AG04449 (cell line): ENCODE measurements around the gene ERCC2.

Experiments
- CTCF ChIA-PET: fragments of 350-600 bp; formaldehyde crosslinking; extraction: SDS; loops from one replicate; lab custom pipeline; 2021; ENCODE audit warnings: antibody characterized with exemption; lab: Yijun Ruan, JAX
- POLR2A ChIA-PET: fragments of 400-600, 350-600 bp; formaldehyde crosslinking; extraction: SDS; loops from one replicate; lab custom pipeline; 2020; ENCODE audit warnings: antibody characterized with exemption, inconsistent platforms; lab: Yijun Ruan, JAX
- DNase-seq: peaks from one replicate; pipeline ENCODE4 v3.0.0-alpha.2; 2010; ENCODE audit warnings: low read depth, low spot score
- H3K4me3 ChIP-seq: 2 replicates; pipeline ENCODE4 v1.5.1; 2011; ENCODE audit warnings: low read depth, mild to moderate bottlenecking, control low read depth, low read length
- TF ChIP-seq, protein P1 (sequence below): IDR thresholded peaks from one replicate; pipeline ENCODE4 v1.5.1; 2011; ENCODE audit warnings: mild to moderate bottlenecking, moderate library complexity, low read length, control low read depth, inconsistent platforms; ENCODE audit not compliant: insufficient read depth; ENCODE audit errors: missing control alignments

Gene ERCC2

DNA sequence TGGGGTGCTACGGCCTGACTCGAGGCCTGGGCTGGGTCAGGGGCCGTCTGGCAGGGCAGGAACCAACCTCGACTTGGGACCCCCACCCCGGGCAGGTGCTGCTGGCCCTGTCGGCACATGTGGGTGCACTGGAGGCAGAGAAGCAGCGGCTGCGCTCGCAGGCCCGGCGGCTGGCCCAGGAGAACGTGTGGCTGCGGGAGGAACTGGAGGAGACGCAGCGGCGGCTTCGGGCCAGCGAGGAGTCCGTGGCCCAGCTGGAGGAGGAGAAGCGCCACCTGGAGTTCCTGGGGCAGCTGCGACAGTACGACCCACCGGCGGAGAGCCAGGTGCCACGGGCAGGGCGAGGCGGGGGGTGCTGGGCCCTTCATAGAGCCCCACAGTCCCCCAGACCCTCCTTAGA, 23.9 kb downstream of the ERCC2 start:
- ChIA-PET POLR2A (interaction anchor here (0.6 kb wide), 1 partner anchor 368 kb away, joined by 3 read pairs; no protein-coding TSS in a partner anchor), CTCF (interaction anchor here (1.5 kb wide), 1 partner anchor 9 kb away, joined by 5 read pairs; no protein-coding TSS in a partner anchor)
- TF ChIP-seq, protein P1, sequence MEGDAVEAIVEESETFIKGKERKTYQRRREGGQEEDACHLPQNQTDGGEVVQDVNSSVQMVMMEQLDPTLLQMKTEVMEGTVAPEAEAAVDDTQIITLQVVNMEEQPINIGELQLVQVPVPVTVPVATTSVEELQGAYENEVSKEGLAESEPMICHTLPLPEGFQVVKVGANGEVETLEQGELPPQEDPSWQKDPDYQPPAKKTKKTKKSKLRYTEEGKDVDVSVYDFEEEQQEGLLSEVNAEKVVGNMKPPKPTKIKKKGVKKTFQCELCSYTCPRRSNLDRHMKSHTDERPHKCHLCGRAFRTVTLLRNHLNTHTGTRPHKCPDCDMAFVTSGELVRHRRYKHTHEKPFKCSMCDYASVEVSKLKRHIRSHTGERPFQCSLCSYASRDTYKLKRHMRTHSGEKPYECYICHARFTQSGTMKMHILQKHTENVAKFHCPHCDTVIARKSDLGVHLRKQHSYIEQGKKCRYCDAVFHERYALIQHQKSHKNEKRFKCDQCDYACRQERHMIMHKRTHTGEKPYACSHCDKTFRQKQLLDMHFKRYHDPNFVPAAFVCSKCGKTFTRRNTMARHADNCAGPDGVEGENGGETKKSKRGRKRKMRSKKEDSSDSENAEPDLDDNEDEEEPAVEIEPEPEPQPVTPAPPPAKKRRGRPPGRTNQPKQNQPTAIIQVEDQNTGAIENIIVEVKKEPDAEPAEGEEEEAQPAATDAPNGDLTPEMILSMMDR, result no peak
- no peak overlapping the region for H3K4me3 ChIP-seq
- no peak for DNase-seq

DNA sequence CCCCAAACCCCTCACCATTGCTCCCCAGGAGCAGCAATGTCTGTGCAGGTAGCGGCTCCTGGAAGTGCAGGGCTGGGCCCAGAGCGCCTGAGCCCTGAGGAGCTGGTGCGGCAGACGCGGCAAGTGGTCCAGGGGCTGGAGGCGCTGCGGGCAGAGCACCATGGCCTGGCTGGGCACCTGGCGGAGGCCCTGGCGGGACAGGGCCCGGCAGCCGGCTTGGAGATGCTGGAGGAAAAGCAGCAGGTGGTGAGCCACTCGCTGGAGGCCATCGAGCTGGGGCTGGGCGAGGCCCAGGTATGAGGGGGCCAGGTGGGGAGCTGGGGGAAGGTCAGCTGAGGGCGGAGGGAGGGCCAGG, 24.9 kb downstream of the ERCC2 start:
- ChIA-PET POLR2A (no interaction called here), CTCF (interaction anchor here (0.6 to 1.5 kb wide), 3 partner anchors 10 to 146 kb away, joined by 3 to 5 read pairs (median 4); no protein-coding TSS in a partner anchor)
- TF ChIP-seq, protein P1, result no peak
- H3K4me3 ChIP-seq, result no peak overlapping the region
- no peak for DNase-seq

DNA sequence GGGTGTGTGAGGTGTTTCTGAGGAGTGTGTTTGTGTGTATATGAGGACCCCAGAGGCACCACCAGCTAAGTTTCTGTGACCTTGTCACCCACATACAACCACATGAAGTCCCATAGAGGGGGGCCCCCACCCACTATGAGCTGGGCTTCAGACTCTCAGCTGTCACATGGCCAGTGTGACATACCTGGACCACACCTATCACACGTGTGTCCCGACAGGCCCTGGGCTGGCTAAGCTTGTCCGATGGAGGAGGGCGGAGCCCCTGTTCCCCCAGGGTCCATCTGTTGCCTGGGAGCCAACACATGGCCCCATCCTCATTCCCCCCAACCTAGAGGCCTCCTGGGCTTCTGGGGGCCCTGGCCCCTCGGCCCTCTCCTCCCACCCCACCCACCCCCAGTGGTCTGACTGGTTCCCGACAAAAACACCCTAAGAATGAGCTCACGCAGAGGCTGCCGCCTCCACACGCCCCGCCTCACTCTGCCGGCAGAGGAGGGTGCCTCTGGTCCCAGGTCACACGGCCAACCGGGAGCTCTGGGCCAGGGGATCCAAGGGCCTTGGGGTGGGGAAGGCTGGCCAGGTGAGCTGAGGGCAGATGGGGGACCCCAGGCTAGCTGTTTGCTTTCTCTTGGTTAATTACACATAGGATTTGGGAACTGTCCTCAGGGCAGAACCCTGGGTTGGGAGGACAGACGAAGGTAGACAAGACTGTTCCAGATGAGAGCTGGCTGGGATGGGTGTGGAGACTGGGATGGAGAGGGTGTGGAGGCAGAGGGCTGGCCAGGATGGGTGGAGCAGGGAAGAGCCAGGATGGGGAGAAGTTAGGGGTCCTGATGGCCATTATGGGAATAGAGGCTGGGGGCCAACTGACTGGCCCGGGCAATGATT, 25.5 kb downstream of the ERCC2 start:
- TF ChIP-seq, protein P1, result no peak
- H3K4me3 ChIP-seq, result no peak overlapping the region
- ChIA-PET CTCF (interaction anchor here (0.6 to 1.5 kb wide), 3 partner anchors 11 to 147 kb away, joined by 3 to 5 read pairs (median 4); no protein-coding TSS in a partner anchor), POLR2A (no interaction called here)
- DNase-seq, result no peak

DNA sequence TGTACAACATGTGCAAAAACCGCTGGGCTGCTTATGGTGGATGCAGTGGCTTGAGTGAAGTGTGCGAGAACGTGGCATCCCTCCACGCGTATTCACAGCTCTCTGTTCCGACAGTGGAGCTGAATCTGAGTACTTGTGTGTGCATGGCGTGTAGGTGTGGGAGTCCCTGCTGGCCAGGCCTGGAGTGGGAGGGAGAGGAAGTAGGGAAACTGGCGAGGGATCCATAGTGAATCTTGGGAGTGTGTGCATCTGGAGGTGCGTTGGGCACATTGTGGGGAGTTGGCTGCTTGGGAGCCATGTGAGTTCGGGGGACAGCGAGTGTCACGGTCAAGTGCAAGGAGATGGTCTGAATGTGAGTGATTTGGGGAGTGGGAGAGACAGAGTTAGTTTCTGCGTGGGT, 27.5 kb downstream of the ERCC2 start:
- CTCF ChIA-PET, result no interaction called here
- POLR2A ChIA-PET, result no interaction called here

DNA sequence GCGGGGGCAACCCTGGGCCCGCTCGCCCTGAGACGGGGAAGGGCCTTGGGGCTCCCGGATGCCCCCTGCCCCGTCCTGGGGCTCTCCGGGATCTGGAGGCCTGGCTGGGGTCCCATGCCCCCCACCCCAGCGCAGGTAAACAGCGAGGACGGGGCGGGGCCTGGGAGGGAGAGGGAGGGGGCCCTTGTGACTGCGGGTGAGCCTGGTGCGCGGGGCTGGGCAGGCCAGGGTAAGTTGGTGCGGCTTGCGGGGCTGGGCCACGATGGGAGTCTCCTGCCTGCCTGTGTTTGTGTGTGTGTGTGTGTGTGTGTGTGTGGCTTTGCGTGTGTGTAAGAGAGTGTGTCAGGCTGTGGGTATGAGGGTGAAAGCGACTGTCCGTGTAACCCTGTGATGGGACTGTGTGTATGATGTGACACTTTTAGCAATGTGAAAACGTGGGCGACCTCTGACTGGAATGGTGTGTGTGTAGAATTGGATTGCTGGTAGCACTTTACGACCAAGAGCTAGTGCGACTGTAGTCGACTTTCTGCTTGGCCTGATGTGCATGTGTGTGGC, 29.4 kb downstream of the ERCC2 start:
- no peak overlapping the region for H3K4me3 ChIP-seq
- CTCF ChIA-PET, result no interaction called here
- POLR2A ChIA-PET, result no interaction called here
- no peak for DNase-seq
- TF ChIP-seq, protein P1, result no peak

More for the DNA sequence above, 27.5 kb downstream of the ERCC2 start:
- DNase-seq, result no peak
- no peak overlapping the region for H3K4me3 ChIP-seq
- TF ChIP-seq, protein P1, result no peak
